Measurements from ENCODE around the gene GRIP2. TPM values are rescaled to one million over a fixed set of nuclear protein-coding genes. Genes with fewer than 3 reads are reported as not detected.

GRIP2 gene
- total and polyA plus RNA-seq, 2 donors (not counting 1 experiment from before 2014, with no cell fraction given) = under 0.01 to 0.87 TPM

GRCh38 chr3:14482271-14482721 lies 57.8 kb downstream of the GRIP2 start:
- TF ChIP-seq EZH2 (IDR thresholded peaks at IDR 0.05; ENCODE audit: low read length, missing control alignments) (no peak), CTCF (conservative IDR thresholded peaks at IDR 0.05 in 1 of 2, IDR thresholded peaks at IDR 0.05 in 1 of 2; ENCODE audit: low read depth in 1 of 2, low read length in 2 of 2) (no peak)
- H3K9ac ChIP-seq (ENCODE audit: insufficient read depth, low read length) = no peak overlapping the region
- H3K27me3 ChIP-seq (ENCODE audit: control insufficient read depth, insufficient read depth, low read length) = no peaks in the 10 kb centered on the region
- no peak overlapping the region for H3K4me3 ChIP-seq (replicated peaks in 1 of 4; ENCODE audit: control extremely low read depth in 1 of 4, insufficient read depth in 1 of 4, low read depth in 3 of 4, low read length in 4 of 4)
- H4K20me1 ChIP-seq (ENCODE audit: control insufficient read depth, extremely low read depth, insufficient read depth, low read length) = no peaks in the 10 kb centered on the region
- DNase-seq (ENCODE audit: low read depth in 2 of 2) = no peak
- H3K27ac ChIP-seq (ENCODE audit: insufficient read depth, low read length) = no peak overlapping the region
- H3K9me3 ChIP-seq (ENCODE audit: control insufficient read depth, insufficient read depth, low read depth, low read length) = no peaks in the 10 kb centered on the region
- no peaks in the 10 kb centered on the region for H3K4me1 ChIP-seq (ENCODE audit: control insufficient read depth, extremely low read depth, insufficient read depth, low read length)
- H3K4me2 ChIP-seq (ENCODE audit: extremely low read depth, insufficient read depth, low read length) = no peak overlapping the region
- H3K36me3 ChIP-seq (ENCODE audit: control insufficient read depth, insufficient read depth, low read length) = peaks cover 2% of the 10 kb centered on the region
- H3K79me2 ChIP-seq (ENCODE audit: control insufficient read depth, insufficient read depth, low read length) = no peaks in the 10 kb centered on the region
- H2AFZ ChIP-seq (ENCODE audit: low read length) = no peak overlapping the region

GRCh38 chr3:14481646-14482036 lies 58.5 kb downstream of the GRIP2 start:
- Histone ChIP-seq H3K9me3 (ENCODE audit: control insufficient read depth, insufficient read depth, low read depth, low read length) (no peaks in the 10 kb centered on the region), H3K27ac (ENCODE audit: insufficient read depth, low read length) (no peak overlapping the region), H4K20me1 (ENCODE audit: control insufficient read depth, extremely low read depth, insufficient read depth, low read length) (no peaks in the 10 kb centered on the region), H3K36me3 (ENCODE audit: control insufficient read depth, insufficient read depth, low read length) (peaks cover 2% of the 10 kb centered on the region), H3K27me3 (ENCODE audit: control insufficient read depth, insufficient read depth, low read length) (no peaks in the 10 kb centered on the region), H2AFZ (ENCODE audit: low read length) (no peak overlapping the region), H3K79me2 (ENCODE audit: control insufficient read depth, insufficient read depth, low read length) (no peaks in the 10 kb centered on the region), H3K4me1 (ENCODE audit: control insufficient read depth, extremely low read depth, insufficient read depth, low read length) (no peaks in the 10 kb centered on the region), H3K4me2 (ENCODE audit: extremely low read depth, insufficient read depth, low read length) (no peak overlapping the region), H3K9ac (ENCODE audit: insufficient read depth, low read length) (no peak overlapping the region), H3K4me3 (replicated peaks in 1 of 4; ENCODE audit: control extremely low read depth in 1 of 4, insufficient read depth in 1 of 4, low read depth in 3 of 4, low read length in 4 of 4) (no peak overlapping the region)
- no peak for TF ChIP-seq EZH2 (IDR thresholded peaks at IDR 0.05; ENCODE audit: low read length, missing control alignments)
- no peak for TF ChIP-seq CTCF (conservative IDR thresholded peaks at IDR 0.05 in 1 of 2, IDR thresholded peaks at IDR 0.05 in 1 of 2; ENCODE audit: low read depth in 1 of 2, low read length in 2 of 2)
- DNase-seq (ENCODE audit: low read depth in 2 of 2) = no peak

- Histone ChIP-seq H3K27me3 (ENCODE audit: control insufficient read depth, insufficient read depth, low read length) (no peaks in the 10 kb centered on the region), H3K4me1 (ENCODE audit: control insufficient read depth, extremely low read depth, insufficient read depth, low read length) (no peaks in the 10 kb centered on the region), H3K27ac (ENCODE audit: insufficient read depth, low read length) (no peak overlapping the region), H3K9me3 (ENCODE audit: control insufficient read depth, insufficient read depth, low read depth, low read length) (no peaks in the 10 kb centered on the region), H4K20me1 (ENCODE audit: control insufficient read depth, extremely low read depth, insufficient read depth, low read length) (no peaks in the 10 kb centered on the region), H3K4me3 (replicated peaks in 1 of 4; ENCODE audit: control extremely low read depth in 1 of 4, insufficient read depth in 1 of 4, low read depth in 3 of 4, low read length in 4 of 4) (no peak overlapping the region), H2AFZ (ENCODE audit: low read length) (no peak overlapping the region), H3K79me2 (ENCODE audit: control insufficient read depth, insufficient read depth, low read length) (no peaks in the 10 kb centered on the region), H3K4me2 (ENCODE audit: extremely low read depth, insufficient read depth, low read length) (no peak overlapping the region), H3K9ac (ENCODE audit: insufficient read depth, low read length) (no peak overlapping the region), H3K36me3 (ENCODE audit: control insufficient read depth, insufficient read depth, low read length) (peaks cover 2% of the 10 kb centered on the region)
- no peak for DNase-seq (ENCODE audit: low read depth in 2 of 2)
- no peak for TF ChIP-seq EZH2 (IDR thresholded peaks at IDR 0.05; ENCODE audit: low read length, missing control alignments)
- TF ChIP-seq CTCF (conservative IDR thresholded peaks at IDR 0.05 in 1 of 2, IDR thresholded peaks at IDR 0.05 in 1 of 2; ENCODE audit: low read depth in 1 of 2, low read length in 2 of 2) = no peak
Observed at GRCh38 chr3:14481018-14481645, 59.0 kb downstream of the GRIP2 start.
